ENCODE results near the gene VSTM2L.

VSTM2L gene

DNA sequence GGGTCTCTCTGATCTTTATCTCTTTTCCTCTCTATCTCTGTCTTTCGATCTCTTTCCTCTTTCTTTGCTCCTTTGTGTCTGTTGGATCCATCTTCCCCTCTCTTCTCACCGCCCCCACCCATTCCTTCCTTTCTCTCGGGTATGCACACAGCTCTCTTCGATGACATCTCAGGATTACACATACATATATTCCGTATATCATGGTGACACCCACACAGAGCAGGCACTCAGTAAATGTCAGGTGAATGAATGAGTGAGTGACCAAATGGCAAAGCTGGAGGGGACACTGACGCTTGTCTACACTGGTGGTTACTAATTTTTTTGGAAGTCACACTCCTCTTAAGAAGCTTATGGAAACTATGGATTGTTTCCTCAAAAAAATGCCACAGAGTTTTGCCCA, 9.9 kb downstream of the VSTM2L start:
- TF ChIP-seq, protein P1, sequence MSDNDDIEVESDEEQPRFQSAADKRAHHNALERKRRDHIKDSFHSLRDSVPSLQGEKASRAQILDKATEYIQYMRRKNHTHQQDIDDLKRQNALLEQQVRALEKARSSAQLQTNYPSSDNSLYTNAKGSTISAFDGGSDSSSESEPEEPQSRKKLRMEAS (IDR thresholded peaks at IDR 0.05), result no peak
- TF ChIP-seq, protein P2, sequence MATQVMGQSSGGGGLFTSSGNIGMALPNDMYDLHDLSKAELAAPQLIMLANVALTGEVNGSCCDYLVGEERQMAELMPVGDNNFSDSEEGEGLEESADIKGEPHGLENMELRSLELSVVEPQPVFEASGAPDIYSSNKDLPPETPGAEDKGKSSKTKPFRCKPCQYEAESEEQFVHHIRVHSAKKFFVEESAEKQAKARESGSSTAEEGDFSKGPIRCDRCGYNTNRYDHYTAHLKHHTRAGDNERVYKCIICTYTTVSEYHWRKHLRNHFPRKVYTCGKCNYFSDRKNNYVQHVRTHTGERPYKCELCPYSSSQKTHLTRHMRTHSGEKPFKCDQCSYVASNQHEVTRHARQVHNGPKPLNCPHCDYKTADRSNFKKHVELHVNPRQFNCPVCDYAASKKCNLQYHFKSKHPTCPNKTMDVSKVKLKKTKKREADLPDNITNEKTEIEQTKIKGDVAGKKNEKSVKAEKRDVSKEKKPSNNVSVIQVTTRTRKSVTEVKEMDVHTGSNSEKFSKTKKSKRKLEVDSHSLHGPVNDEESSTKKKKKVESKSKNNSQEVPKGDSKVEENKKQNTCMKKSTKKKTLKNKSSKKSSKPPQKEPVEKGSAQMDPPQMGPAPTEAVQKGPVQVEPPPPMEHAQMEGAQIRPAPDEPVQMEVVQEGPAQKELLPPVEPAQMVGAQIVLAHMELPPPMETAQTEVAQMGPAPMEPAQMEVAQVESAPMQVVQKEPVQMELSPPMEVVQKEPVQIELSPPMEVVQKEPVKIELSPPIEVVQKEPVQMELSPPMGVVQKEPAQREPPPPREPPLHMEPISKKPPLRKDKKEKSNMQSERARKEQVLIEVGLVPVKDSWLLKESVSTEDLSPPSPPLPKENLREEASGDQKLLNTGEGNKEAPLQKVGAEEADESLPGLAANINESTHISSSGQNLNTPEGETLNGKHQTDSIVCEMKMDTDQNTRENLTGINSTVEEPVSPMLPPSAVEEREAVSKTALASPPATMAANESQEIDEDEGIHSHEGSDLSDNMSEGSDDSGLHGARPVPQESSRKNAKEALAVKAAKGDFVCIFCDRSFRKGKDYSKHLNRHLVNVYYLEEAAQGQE (IDR thresholded peaks at IDR 0.05; ENCODE audit: low read depth), result no peak
- TF ChIP-seq TEAD4 (IDR thresholded peaks at IDR 0.05), result no peak

DNA sequence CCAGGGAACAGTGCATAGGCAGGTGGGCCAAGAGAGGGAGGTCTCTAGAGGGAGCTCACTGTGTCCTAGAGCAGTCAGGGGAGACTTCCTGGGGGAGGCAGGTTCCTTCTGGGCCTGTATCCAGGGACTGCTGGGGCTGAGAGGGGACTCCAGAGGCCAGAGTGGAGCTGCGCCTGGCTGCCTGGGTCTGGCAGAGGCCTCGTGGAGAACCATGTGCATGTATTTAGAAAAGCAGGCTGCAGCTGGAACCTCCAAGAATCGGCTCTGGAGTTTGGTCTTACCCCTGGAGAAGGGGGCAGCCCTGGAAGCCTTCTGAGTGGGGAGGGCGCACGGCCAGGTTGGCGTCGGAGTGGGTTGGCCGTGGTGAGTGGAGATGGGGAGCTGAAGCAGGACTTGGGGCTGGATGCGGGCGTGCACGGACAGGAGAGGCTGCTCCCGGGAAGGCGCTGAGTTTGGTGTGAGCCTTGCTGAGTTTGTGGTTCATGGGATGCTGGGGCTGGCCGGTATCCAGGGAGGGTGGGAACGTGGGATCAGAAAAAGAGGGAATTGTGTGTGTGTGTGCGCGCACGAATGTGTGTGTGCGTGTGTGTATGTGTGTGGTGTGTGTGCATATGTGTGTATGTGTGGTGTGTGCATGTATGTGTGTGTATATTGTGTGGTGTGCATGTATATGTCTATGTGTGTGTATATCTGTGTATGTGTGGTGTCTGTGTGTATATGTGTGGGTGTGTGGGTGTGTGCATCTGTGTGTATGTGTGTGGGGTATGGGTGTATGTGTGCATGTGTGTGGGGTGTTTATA, 10.8 kb downstream of the VSTM2L start:
- TF ChIP-seq TEAD4 (IDR thresholded peaks at IDR 0.05) (no peak), ZBTB7A (IDR thresholded peaks at IDR 0.05; ENCODE audit: low read depth) (no peak), TCF12 (IDR thresholded peaks at IDR 0.05; ENCODE audit: low read depth) (no peak), TAF1 (IDR thresholded peaks at IDR 0.05; ENCODE audit: low read depth) (no peak), CREB1 (IDR thresholded peaks at IDR 0.05; ENCODE audit: low read depth) (no peak), YY1 (IDR thresholded peaks at IDR 0.05; ENCODE audit: low read depth) (no peak), EP300 (IDR thresholded peaks at IDR 0.05; ENCODE audit: borderline replicate concordance) (no peak), FOXM1 (IDR thresholded peaks at IDR 0.05; ENCODE audit: borderline replicate concordance, low read depth) (no peak), RAD21 (IDR thresholded peaks at IDR 0.05; ENCODE audit: low read depth) (no peak)
- TF ChIP-seq, protein P3, sequence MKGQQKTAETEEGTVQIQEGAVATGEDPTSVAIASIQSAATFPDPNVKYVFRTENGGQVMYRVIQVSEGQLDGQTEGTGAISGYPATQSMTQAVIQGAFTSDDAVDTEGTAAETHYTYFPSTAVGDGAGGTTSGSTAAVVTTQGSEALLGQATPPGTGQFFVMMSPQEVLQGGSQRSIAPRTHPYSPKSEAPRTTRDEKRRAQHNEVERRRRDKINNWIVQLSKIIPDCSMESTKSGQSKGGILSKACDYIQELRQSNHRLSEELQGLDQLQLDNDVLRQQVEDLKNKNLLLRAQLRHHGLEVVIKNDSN (IDR thresholded peaks at IDR 0.05), result no peak
- TF ChIP-seq, protein P2 (IDR thresholded peaks at IDR 0.05; ENCODE audit: low read depth), result no peak
- TF ChIP-seq, protein P1 (IDR thresholded peaks at IDR 0.05), result no peak

DNA sequence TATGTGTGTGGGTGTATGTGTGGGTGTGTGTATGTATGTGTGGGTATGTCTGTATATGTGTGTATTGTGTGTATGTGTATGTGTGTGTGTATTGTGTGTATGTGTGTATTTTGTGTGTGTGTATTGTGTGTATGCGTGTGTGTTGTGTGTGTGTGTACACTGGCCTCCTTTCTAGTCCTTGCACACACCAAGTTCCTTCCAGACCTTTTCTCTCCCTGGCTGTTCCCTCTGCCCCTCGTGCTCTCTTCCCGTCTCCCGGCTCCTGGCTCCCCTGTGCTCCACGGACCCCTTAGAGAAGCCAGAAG, 11.4 kb downstream of the VSTM2L start:
- TF ChIP-seq, protein P2 (IDR thresholded peaks at IDR 0.05; ENCODE audit: low read depth), result no peak
- TF ChIP-seq ZBTB7A (IDR thresholded peaks at IDR 0.05; ENCODE audit: low read depth), result no peak
- no peak for TF ChIP-seq TEAD4 (IDR thresholded peaks at IDR 0.05)
- TF ChIP-seq TAF1 (IDR thresholded peaks at IDR 0.05; ENCODE audit: low read depth), result no peak
- no peak for TF ChIP-seq CEBPB (IDR thresholded peaks at IDR 0.05)
- no peak for TF ChIP-seq NFIC (IDR thresholded peaks at IDR 0.05)
- TF ChIP-seq, protein P3 (IDR thresholded peaks at IDR 0.05), result no peak
- no peak for TF ChIP-seq EP300 (IDR thresholded peaks at IDR 0.05; ENCODE audit: borderline replicate concordance)

DNA sequence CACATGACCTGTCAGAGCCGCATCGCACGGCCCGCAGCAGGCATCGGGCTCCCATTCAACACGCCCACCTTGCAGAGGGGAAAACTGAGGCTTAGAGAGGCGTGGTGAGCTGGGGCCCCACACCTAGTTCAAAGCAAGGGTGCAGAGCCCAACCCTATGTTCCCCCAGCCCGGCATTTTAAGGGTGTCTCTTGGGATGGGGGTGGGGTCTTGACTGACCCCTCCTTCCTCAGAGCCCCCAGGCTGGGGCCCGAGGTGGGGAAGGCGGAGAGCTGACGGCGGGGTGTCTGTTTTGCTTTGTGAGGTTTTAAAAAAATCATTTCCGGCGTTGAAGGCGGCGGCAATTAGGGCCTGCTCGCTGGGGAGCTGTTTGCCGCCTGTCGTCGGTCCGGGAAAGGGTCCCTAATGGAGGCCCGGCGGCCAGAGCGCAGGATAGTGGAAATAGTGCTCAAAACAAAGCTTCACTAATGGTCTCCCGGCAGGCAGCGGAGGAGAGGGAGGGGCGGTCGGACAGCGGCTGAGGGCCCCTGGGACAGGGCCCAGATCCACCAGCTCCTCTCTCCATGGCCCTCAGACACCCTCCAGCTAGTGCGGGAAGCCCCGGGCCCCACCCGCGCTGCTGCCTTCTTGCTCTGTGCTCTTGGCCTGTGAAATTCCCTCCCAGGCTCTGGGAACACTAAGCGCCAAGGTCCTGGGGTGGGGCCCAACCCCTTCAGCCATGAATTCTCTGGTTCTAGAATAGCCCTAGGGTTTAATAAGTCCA, 11.9 kb downstream of the VSTM2L start:
- TF ChIP-seq NFIC (IDR thresholded peaks at IDR 0.05) (no peak), ZBTB7A (IDR thresholded peaks at IDR 0.05; ENCODE audit: low read depth) (no peak; the same call in 1 of the 2 replicates), RAD21 (IDR thresholded peaks at IDR 0.05; ENCODE audit: low read depth) (no peak), TEAD4 (IDR thresholded peaks at IDR 0.05) (no peak), YY1 (IDR thresholded peaks at IDR 0.05; ENCODE audit: low read depth) (no peak), TAF1 (IDR thresholded peaks at IDR 0.05; ENCODE audit: low read depth) (no peak), CREB1 (IDR thresholded peaks at IDR 0.05; ENCODE audit: low read depth) (no peak), CEBPB (IDR thresholded peaks at IDR 0.05) (no peak), EGR1 (IDR thresholded peaks at IDR 0.05) (no peak), EP300 (IDR thresholded peaks at IDR 0.05; ENCODE audit: borderline replicate concordance) (no peak), FOXM1 (IDR thresholded peaks at IDR 0.05; ENCODE audit: borderline replicate concordance, low read depth) (no peak), TCF12 (IDR thresholded peaks at IDR 0.05; ENCODE audit: low read depth) (no peak)
- TF ChIP-seq, protein P1 (IDR thresholded peaks at IDR 0.05), result no peak
- TF ChIP-seq, protein P2 (IDR thresholded peaks at IDR 0.05; ENCODE audit: low read depth), result no peak
- TF ChIP-seq, protein P3 (IDR thresholded peaks at IDR 0.05), result no peak

All from Ishikawa (cell line).